Calu3 (cell line): ENCODE data around the gene SLC7A11. TPM values are rescaled to one million over a fixed set of nuclear protein-coding genes. Genes with fewer than 3 reads are reported as not detected.
A peak's percentile ranks its signal among the peaks of the same experiment; 100 is the strongest.

Experiments used
- BruUV-seq: library from RNA; stranded (reverse); fragments of 400-500 nt; replicated peaks from 2 replicates; lab custom pipeline; 2021; lab: Mats Ljungman, UMichigan
- CTCF ChIA-PET: fragments of 300-600 bp; sonication (Branson Sonifier 250); formaldehyde crosslinking; loops from one replicate; lab custom pipeline; 2022; ENCODE audit warnings: antibody characterized with exemption; lab: Charles Lee
- DNase-seq: peaks from one replicate; pipeline ENCODE4 v3.0.0; 2022
- H3K27ac Mint-ChIP-seq: one replicate; pipeline ENCODE4 v1.8.0; 2022; ENCODE audit warnings: mixed read lengths; ENCODE audit not compliant: unreplicated experiment
- H3K27me3 Mint-ChIP-seq: one replicate; pipeline ENCODE4 v1.8.0; 2022; ENCODE audit warnings: mixed read lengths; ENCODE audit not compliant: unreplicated experiment
- H3K36me3 Mint-ChIP-seq: one replicate; pipeline ENCODE4 v1.8.0; 2022; ENCODE audit warnings: mild to moderate bottlenecking, moderate library complexity, mixed read lengths; ENCODE audit not compliant: insufficient read depth, unreplicated experiment
- H3K4me1 Mint-ChIP-seq: one replicate; pipeline ENCODE4 v1.8.0; 2022; ENCODE audit warnings: mild to moderate bottlenecking, low read depth, mixed read lengths; ENCODE audit not compliant: unreplicated experiment
- H3K4me3 Mint-ChIP-seq: one replicate; pipeline ENCODE4 v1.8.0; 2022; ENCODE audit warnings: mild to moderate bottlenecking, low read depth, moderate library complexity, mixed read lengths; ENCODE audit not compliant: unreplicated experiment
- H3K9me3 Mint-ChIP-seq: one replicate; pipeline ENCODE4 v1.8.0; 2022; ENCODE audit warnings: low read depth, mixed read lengths; ENCODE audit not compliant: unreplicated experiment
- CTCF ChIP-seq: fragments of 200-600 bp; IDR thresholded peaks from one replicate; pipeline ENCODE4 v1.8.0; 2022; ENCODE audit warnings: antibody characterized with exemption; ENCODE audit not compliant: unreplicated experiment
- intact Hi-C: fragments of 100-400 bp; cut with micrococcal nuclease; formaldehyde crosslinking; loops from one replicate; pipeline ENCODE4 v1.10.0; 2022; ENCODE audit not compliant: unreplicated experiment
- total RNA-seq: library from RNA; stranded (reverse); gene quantifications from 2 replicates; pipeline ENCODE4 v1.2.3, GENCODE V29; 2022

The SLC7A11 gene
- total RNA-seq, 1 experiment from 2014 or later = 49.4 TPM

- Mint-ChIP-seq H3K36me3 (peaks cover 29% of the 10 kb centered on the region), H3K4me3 (no peak overlapping the region), H3K27ac (peak overlapping the region; percentile 45), H3K4me1 (peaks cover 28% of the 10 kb centered on the region), H3K9me3 (no peaks in the 10 kb centered on the region), H3K27me3 (no peaks in the 10 kb centered on the region)
- intact Hi-C loops = no loop called here
- no peak for TF ChIP-seq CTCF
- DNase-seq = no peak
- CTCF ChIA-PET = no interaction called here
- no TSS peak for BruUV-seq
Measured at GRCh38 chr4:138190452-138190858, 51.7 kb downstream of the SLC7A11 start.

GRCh38 chr4:138189206-138189605, 52.9 kb downstream of the SLC7A11 start:
- Mint-ChIP-seq H3K9me3 (no peaks in the 10 kb centered on the region), H3K27me3 (no peaks in the 10 kb centered on the region), H3K27ac (no peak overlapping the region), H3K4me1 (peaks cover 25% of the 10 kb centered on the region), H3K4me3 (no peak overlapping the region), H3K36me3 (peaks cover 26% of the 10 kb centered on the region)
- BruUV-seq = no TSS peak
- intact Hi-C loops = no loop called here
- no peak for DNase-seq
- CTCF ChIA-PET = no interaction called here
- TF ChIP-seq CTCF = no peak

DNA sequence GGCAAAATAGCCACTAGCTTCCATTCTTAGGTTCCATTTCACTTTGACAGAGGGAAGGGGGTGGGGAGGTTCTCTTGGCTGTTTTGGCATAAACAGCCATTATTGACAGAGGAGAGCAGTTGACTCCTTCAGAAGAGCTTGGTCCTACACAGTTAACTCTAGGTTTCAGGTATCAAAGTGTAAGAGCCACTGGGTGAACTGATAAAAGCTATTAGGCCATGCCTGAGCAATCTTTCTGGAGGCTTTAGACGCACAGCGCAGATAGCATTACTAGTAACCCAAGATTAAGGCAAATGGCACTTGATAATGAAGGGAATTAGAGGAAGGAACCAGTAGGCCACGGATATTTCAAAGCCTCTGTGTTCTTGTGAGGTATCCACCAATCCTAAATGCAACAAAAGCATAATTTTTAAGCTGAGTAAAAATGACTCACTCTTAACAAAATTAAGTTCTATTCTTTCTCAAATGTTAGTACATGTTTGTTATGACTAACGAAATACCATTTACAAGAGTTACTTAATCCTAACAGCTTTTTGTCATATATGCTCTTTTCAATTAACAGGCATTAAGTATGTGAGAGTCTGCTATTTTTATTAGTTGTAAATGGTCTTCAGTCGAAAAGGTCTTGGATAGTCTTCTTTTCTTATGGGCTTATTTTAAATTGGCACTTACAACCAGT, 53.6 kb downstream of the SLC7A11 start:
- Mint-ChIP-seq H3K27ac (no peak overlapping the region), H3K36me3 (peaks cover 26% of the 10 kb centered on the region), H3K4me1 (peaks cover 25% of the 10 kb centered on the region), H3K9me3 (no peaks in the 10 kb centered on the region), H3K4me3 (no peak overlapping the region), H3K27me3 (no peaks in the 10 kb centered on the region)
- TF ChIP-seq CTCF = no peak
- CTCF ChIA-PET = no interaction called here
- BruUV-seq = no TSS peak
- intact Hi-C loops = no loop called here
- DNase-seq = no peak

GRCh38 chr4:138185859-138186645, 56.1 kb downstream of the SLC7A11 start:
- Mint-ChIP-seq H3K27me3 (no peaks in the 10 kb centered on the region), H3K4me1 (peaks cover 28% of the 10 kb centered on the region), H3K27ac (peak overlapping the region; percentile 48), H3K9me3 (no peaks in the 10 kb centered on the region), H3K36me3 (peaks cover 39% of the 10 kb centered on the region), H3K4me3 (no peak overlapping the region)
- CTCF ChIA-PET = no interaction called here
- intact Hi-C loops = no loop called here
- no TSS peak for BruUV-seq
- no peak for DNase-seq
- TF ChIP-seq CTCF = no peak
